B cell (primary cell): ENCODE data around the gene TLR2. TPM values are rescaled to one million over a fixed set of nuclear protein-coding genes. Genes with fewer than 3 reads are reported as not detected.
A peak's percentile ranks its signal among the peaks of the same experiment; 100 is the strongest.

ENCODE experiments used
- ATAC-seq: fragments of 200-7000 bp; cut with Tn5 transposase; one replicate; pipeline ENCODE4 v1.10.0; 2021; ENCODE audit warnings: low read depth, mild to moderate bottlenecking, moderate number of reproducible peaks, moderate library complexity
- CTCF ChIA-PET: fragments of 350-600 bp; sonication (Branson Sonifier 250); formaldehyde crosslinking; loops from one replicate; lab custom pipeline; 2021; ENCODE audit warnings: antibody characterized with exemption, inconsistent platforms; lab: Charles Lee
- POLR2A ChIA-PET: fragments of 350-600 bp; sonication (Branson Sonifier 250); formaldehyde crosslinking; loops from one replicate; lab custom pipeline; 2021; ENCODE audit warnings: antibody characterized with exemption; lab: Charles Lee
- DNase-seq: peaks from one replicate; pipeline ENCODE4 v3.0.0; 2013
- H2AFZ ChIP-seq: 2 replicates; pipeline ENCODE4 v1.6.1; 2012; ENCODE audit warnings: mild to moderate bottlenecking, low read depth, low read length; ENCODE audit not compliant: insufficient read depth, poor library complexity, severe bottlenecking
- H3K27ac ChIP-seq, 2 donors: 1 replicate in 1 of 2; 2 replicates in 1 of 2; pipeline ENCODE4 v1.5.1; 2012 to 2013; ENCODE audit warnings: low read length in 2 of 2, mild to moderate bottlenecking in 2 of 2, moderate library complexity in 1 of 2
- H3K27me3 ChIP-seq, 4 experiments: fragments of 200-600 bp in 1 of 4; sonication (generic) in 1 of 4; replicated peaks in 1 of 4; 1 replicate in 2 of 4; 2 replicates in 2 of 4; pipeline versions ENCODE4 v1.6.1 to v1.7.0; 2013 to 2016; ENCODE audit warnings: low read length in 3 of 4, mild to moderate bottlenecking in 2 of 4, mixed read lengths in 1 of 4, moderate library complexity in 1 of 4; ENCODE audit not compliant: insufficient read depth in 4 of 4, control insufficient read depth in 3 of 4; ENCODE audit errors: control extremely low read depth in 1 of 4
- H3K36me3 ChIP-seq, 2 experiments: replicated peaks in 1 of 2; 1 replicate in 1 of 2; 2 replicates in 1 of 2; pipeline versions ENCODE4 v1.6.1 to v1.7.1; 2013; ENCODE audit warnings: low read length in 1 of 2; ENCODE audit not compliant: insufficient read depth in 2 of 2, control insufficient read depth in 1 of 2; ENCODE audit errors: control extremely low read depth in 1 of 2, extremely low read depth in 1 of 2
- H3K4me1 ChIP-seq, 2 donors: fragments of 200-600 bp in 1 of 2; sonication (generic) in 1 of 2; 1 replicate in 1 of 2; 2 replicates in 1 of 2; pipeline versions ENCODE4 v1.5.1 to v1.6.1; 2013 to 2017; ENCODE audit warnings: low read length in 2 of 2; ENCODE audit not compliant: control insufficient read depth in 2 of 2, insufficient read depth in 2 of 2
- H3K4me2 ChIP-seq: replicated peaks from 2 replicates; pipeline ENCODE3; 2012; ENCODE audit warnings: mild to moderate bottlenecking, low read depth, low read length; ENCODE audit not compliant: poor library complexity, severe bottlenecking
- H3K4me3 ChIP-seq, 5 experiments: fragments of 200-600 bp in 1 of 5; sonication (generic) in 1 of 5; 1 replicate in 3 of 5; 2 replicates in 2 of 5; pipeline versions ENCODE4 v1.5.1 to v1.7.0; 2011 to 2016; ENCODE audit warnings: low read length in 4 of 5, mild to moderate bottlenecking in 4 of 5, low read depth in 2 of 5, control low read depth in 1 of 5, moderate library complexity in 1 of 5; ENCODE audit not compliant: insufficient read depth in 1 of 5; ENCODE audit errors: control extremely low read depth in 1 of 5, extremely low read depth in 1 of 5
- H3K79me2 ChIP-seq: fragments of 200-600 bp; sonication (generic); one replicate; pipeline ENCODE4 v1.6.0; 2016; ENCODE audit warnings: low read length; ENCODE audit not compliant: control insufficient read depth, insufficient read depth
- H3K9ac ChIP-seq: fragments of 200-600 bp; sonication (generic); 2 replicates; pipeline ENCODE4 v1.6.1; 2017; ENCODE audit warnings: mild to moderate bottlenecking, low read length, moderate library complexity
- H3K9me3 ChIP-seq, 3 donors: one replicate each; pipeline versions ENCODE4 v1.6.1 to v1.7.1; 2013; ENCODE audit warnings: low read length in 2 of 3; ENCODE audit not compliant: control insufficient read depth in 2 of 3, insufficient read depth in 1 of 3; ENCODE audit errors: control extremely low read depth in 1 of 3
- H4K20me1 ChIP-seq: 2 replicates; pipeline ENCODE4 v1.6.0; 2012; ENCODE audit warnings: mild to moderate bottlenecking, low read length; ENCODE audit not compliant: insufficient read depth, control insufficient read depth, poor library complexity, severe bottlenecking
- H3K27ac Mint-ChIP-seq: one replicate; pipeline ENCODE4 v1.8.0; 2021; ENCODE audit warnings: mixed read lengths
- H3K27me3 Mint-ChIP-seq: one replicate; pipeline ENCODE4 v1.8.0; 2021; ENCODE audit warnings: mixed read lengths
- H3K4me1 Mint-ChIP-seq: one replicate; pipeline ENCODE4 v1.8.0; 2021; ENCODE audit warnings: mixed read lengths
- H3K4me3 Mint-ChIP-seq: one replicate; pipeline ENCODE4 v1.8.0; 2021; ENCODE audit warnings: mixed read lengths
- H3K9me3 Mint-ChIP-seq: one replicate; pipeline ENCODE4 v1.8.0; 2022; ENCODE audit warnings: mixed read lengths; ENCODE audit not compliant: insufficient read depth
- CTCF ChIP-seq: fragments of 200-600 bp; IDR thresholded peaks from one replicate; pipeline ENCODE4 v1.8.0; 2022; ENCODE audit warnings: antibody characterized with exemption, mild to moderate bottlenecking
- EZH2 ChIP-seq: IDR thresholded peaks from 2 replicates; pipeline ENCODE4 v1.6.1; 2012; ENCODE audit warnings: borderline replicate concordance, low read depth, mild to moderate bottlenecking, moderate library complexity, low read length; ENCODE audit not compliant: insufficient read depth, poor library complexity, severe bottlenecking
- WGBS: methylation state at CpG from one replicate; pipeline ENCODE4 v1.1.5; 2013; ENCODE audit warnings: missing lambda C conversion rate; ENCODE audit not compliant: insufficient coverage; 5-methylcytosine and 5-hydroxymethylcytosine counted together
- intact Hi-C: fragments of 100-400 bp; cut with micrococcal nuclease; formaldehyde crosslinking; loops from one replicate; pipeline ENCODE4 v1.10.0; 2022
- polyA minus RNA-seq: library from RNA; depleted of rRNA, polyadenylated mRNA; stranded (reverse); fragments of >200 nt; gene quantifications from 2 replicates; pipeline ENCODE4 v1.2.3, GENCODE V29; 2012
- polyA plus RNA-seq: library from polyadenylated mRNA; depleted of rRNA; stranded (reverse); fragments of >200 nt; gene quantifications from 2 replicates; pipeline ENCODE4 v1.2.3, GENCODE V29; 2012
- total RNA-seq, 2 donors: library from RNA; stranded (reverse); fragments of 120-200 nt in 1 of 2; gene quantifications; 1 replicate in 1 of 2; 2 replicates in 1 of 2; pipeline versions ENCODE4 v1.2.3 to v1.2.4, GENCODE V29; 2013 to 2022

The TLR2 gene, protein sequence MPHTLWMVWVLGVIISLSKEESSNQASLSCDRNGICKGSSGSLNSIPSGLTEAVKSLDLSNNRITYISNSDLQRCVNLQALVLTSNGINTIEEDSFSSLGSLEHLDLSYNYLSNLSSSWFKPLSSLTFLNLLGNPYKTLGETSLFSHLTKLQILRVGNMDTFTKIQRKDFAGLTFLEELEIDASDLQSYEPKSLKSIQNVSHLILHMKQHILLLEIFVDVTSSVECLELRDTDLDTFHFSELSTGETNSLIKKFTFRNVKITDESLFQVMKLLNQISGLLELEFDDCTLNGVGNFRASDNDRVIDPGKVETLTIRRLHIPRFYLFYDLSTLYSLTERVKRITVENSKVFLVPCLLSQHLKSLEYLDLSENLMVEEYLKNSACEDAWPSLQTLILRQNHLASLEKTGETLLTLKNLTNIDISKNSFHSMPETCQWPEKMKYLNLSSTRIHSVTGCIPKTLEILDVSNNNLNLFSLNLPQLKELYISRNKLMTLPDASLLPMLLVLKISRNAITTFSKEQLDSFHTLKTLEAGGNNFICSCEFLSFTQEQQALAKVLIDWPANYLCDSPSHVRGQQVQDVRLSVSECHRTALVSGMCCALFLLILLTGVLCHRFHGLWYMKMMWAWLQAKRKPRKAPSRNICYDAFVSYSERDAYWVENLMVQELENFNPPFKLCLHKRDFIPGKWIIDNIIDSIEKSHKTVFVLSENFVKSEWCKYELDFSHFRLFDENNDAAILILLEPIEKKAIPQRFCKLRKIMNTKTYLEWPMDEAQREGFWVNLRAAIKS
- total RNA-seq (5.0 and 5.4 TPM in 2 replicates), polyA plus RNA-seq (2.0 and 3.3 TPM in 2 replicates), polyA minus RNA-seq (2.3 and 3.3 TPM in 2 replicates)
- 8.3 TPM for total RNA-seq (2013)

DNA sequence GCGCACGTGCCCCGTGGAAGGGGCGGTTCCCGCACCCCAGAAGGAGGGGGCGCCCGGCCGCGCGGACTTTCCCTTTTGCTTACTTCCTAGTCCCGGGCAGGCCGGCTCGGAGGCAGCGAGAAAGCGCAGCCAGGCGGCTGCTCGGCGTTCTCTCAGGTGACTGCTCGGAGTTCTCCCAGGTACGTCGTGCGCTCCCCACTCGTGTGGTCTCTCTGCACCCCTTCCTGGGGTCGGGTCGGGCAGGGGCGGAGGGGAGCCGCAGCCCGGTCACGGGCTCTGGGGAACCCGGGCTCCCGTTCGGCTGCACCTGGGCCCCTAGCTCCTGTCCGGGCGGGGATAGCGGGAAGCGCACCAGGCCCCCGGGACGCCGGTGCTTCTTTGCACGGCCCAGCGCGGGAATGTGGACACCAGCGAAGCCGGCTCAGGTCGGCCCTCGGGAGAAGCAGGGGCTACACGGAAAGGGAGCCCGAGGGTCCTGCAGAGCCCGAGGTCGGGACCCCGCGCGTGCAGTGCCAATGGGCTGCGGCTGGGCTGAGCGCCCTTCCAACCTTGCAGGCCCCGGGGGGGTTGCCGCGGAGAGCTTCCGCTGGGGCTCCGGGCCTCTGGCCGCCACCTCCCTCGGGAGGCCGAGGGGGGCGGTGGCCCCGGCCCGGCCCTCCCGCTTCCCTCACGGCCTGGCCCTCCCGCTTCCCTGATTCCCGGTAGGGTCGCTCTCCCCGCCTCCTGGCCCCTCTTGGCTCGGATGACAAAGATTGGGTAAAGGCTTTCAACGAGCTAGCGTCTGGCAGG is at the start of gene TLR2:
Gene TLR2 (plus strand): TSS at position 99 of the 789 bp plus-strand sequence. CDS start 18,628 bp downstream, outside the sequence.
- Histone ChIP-seq H3K9ac (peak within 1 kb of the TSS; percentile 96), H3K79me2 (no peaks in the 10 kb centered on the region), H3K4me3 (peak within 1 kb of the TSS; percentile 68 to 90 (median 87)), H3K9me3 (peaks cover 1 to 16% (median 15%) of the 10 kb centered on the region in 3 donors), H3K27me3 (peaks cover 0 to 15% (median 7%) of the 10 kb centered on the region in 4 experiments), H3K4me1 (peaks cover 12 to 17% of the 10 kb centered on the region in 2 donors), H3K4me2 (peak within 1 kb of the TSS; percentile 99), H3K36me3 (peaks cover 4% of the 10 kb centered on the region in 2 experiments), H2AFZ (peak within 1 kb of the TSS; percentile 86), H3K27ac (peak within 1 kb of the TSS; percentile 38 to 47), H4K20me1 (no peaks in the 10 kb centered on the region)
- H3K27me3 Mint-ChIP-seq: peaks cover 7% of the 10 kb centered on the region
- peaks cover 12% of the 10 kb centered on the region for H3K9me3 Mint-ChIP-seq
- intact Hi-C loops: no loop called here
- TF ChIP-seq CTCF: no peak
- no peak for TF ChIP-seq EZH2
- peak within 1 kb of the TSS; percentile 73 for H3K27ac Mint-ChIP-seq
- POLR2A ChIA-PET: no interaction called here
- CTCF ChIA-PET: interaction anchor here (1.0 to 1.8 kb wide), 2 partner anchors 66 to 745 kb away, joined by 3 to 6 read pairs; no protein-coding TSS in a partner anchor
- peaks cover 15% of the 10 kb centered on the region for H3K4me1 Mint-ChIP-seq
- DNase-seq: peak; percentile 86
- WGBS: under 1% methylated on average over 75 of the region's 75 CpGs
- peak; percentile 93 for ATAC-seq
- H3K4me3 Mint-ChIP-seq: peak within 1 kb of the TSS; percentile 89
